Measurements from ENCODE around the gene ZNF438. TPM values are rescaled to one million over a fixed set of nuclear protein-coding genes. Genes with fewer than 3 reads are reported as not detected.

Gene ZNF438
- total RNA-seq, 1 donor from 2014 or later = 1.3 TPM

DNA sequence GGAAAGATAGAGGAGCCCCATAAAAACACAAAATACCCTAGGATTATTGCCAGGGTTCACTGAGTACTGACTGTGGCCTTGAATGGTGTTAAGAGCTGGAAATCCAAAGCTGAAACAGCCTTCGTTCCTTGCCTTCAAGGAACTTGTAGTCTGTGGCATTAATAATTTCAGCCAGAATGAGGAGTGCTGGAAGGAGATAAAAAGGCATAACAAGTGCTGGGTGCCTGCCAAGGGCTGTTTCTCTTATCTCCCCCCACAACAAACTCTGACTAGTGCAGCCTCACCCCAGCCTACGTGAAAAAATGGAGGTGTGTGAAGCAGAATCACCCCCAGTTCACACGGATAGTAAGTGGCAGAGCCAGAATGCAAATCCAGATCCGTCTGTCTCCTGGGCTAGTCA, 203.0 kb downstream of the ZNF438 start:
- no peak overlapping the region for H3K4me3 Mint-ChIP-seq

DNA sequence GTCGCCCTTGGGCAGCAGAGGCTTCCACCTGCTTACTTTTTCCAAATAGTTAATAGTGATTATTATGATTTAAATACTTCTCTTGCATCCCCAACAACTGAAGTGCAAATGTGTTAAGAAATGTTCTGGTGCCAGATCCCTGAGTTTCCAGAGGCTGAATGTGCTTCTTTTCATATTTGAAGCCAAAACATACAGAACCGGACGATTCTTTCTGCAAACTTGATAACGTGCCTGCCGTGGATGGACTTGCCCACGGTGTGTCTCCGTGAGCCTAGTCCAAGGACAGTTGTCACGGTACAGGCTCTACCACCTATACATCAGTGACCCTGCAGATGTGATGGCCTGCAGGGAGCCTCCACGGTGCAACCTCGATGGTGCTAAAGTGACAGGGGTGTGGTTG, 203.5 kb downstream of the ZNF438 start:
- Mint-ChIP-seq H3K4me1 (peaks cover 26% of the 10 kb centered on the region), H3K27me3 (ENCODE audit: insufficient read depth, low read depth) (peaks cover 9% of the 10 kb centered on the region), H3K4me3 (no peak overlapping the region), H3K36me3 (no peaks in the 10 kb centered on the region), H3K27ac (no peak overlapping the region), H3K9me3 (no peaks in the 10 kb centered on the region)
- no peak for DNase-seq (ENCODE audit: low spot score)
- Histone ChIP-seq H3K9ac (no peak overlapping the region), H4K20me1 (ENCODE audit: low read depth) (no peaks in the 10 kb centered on the region), H3K79me2 (ENCODE audit: low read depth) (no peaks in the 10 kb centered on the region), H3K9me3 (ENCODE audit: low read depth) (no peaks in the 10 kb centered on the region), H3K27me3 (no peaks in the 10 kb centered on the region), H3K27ac (no peak overlapping the region), H3K4me2 (no peak overlapping the region), H3F3A (ENCODE audit: low read depth) (no peaks in the 10 kb centered on the region), H3K4me3 (no peak overlapping the region), H3K36me3 (no peaks in the 10 kb centered on the region), H3K4me1 (peaks cover 18% of the 10 kb centered on the region), H2AFZ (replicated peaks) (no peak overlapping the region)
- TF ChIP-seq EZH2 (IDR thresholded peaks at IDR 0.05) = no peak
- TF ChIP-seq, protein P1, sequence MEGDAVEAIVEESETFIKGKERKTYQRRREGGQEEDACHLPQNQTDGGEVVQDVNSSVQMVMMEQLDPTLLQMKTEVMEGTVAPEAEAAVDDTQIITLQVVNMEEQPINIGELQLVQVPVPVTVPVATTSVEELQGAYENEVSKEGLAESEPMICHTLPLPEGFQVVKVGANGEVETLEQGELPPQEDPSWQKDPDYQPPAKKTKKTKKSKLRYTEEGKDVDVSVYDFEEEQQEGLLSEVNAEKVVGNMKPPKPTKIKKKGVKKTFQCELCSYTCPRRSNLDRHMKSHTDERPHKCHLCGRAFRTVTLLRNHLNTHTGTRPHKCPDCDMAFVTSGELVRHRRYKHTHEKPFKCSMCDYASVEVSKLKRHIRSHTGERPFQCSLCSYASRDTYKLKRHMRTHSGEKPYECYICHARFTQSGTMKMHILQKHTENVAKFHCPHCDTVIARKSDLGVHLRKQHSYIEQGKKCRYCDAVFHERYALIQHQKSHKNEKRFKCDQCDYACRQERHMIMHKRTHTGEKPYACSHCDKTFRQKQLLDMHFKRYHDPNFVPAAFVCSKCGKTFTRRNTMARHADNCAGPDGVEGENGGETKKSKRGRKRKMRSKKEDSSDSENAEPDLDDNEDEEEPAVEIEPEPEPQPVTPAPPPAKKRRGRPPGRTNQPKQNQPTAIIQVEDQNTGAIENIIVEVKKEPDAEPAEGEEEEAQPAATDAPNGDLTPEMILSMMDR (IDR thresholded peaks at IDR 0.05) = no peak
- TF ChIP-seq EZH2phosphoT487 (IDR thresholded peaks at IDR 0.05) = no peak

More for the DNA sequence above, 203.0 kb downstream of the ZNF438 start:
- peaks cover 12% of the 10 kb centered on the region for H3K27me3 Mint-ChIP-seq (ENCODE audit: insufficient read depth, low read depth)
- no peak overlapping the region for H3K9ac ChIP-seq
- no peak overlapping the region for H3K27ac Mint-ChIP-seq
- no peak overlapping the region for H3K4me2 ChIP-seq
- H3K4me1 Mint-ChIP-seq = peaks cover 26% of the 10 kb centered on the region
- no peaks in the 10 kb centered on the region for H3K9me3 Mint-ChIP-seq
- no peak for TF ChIP-seq EZH2phosphoT487 (IDR thresholded peaks at IDR 0.05)
- TF ChIP-seq, protein P1 (IDR thresholded peaks at IDR 0.05) = no peak
- TF ChIP-seq EZH2 (IDR thresholded peaks at IDR 0.05) = no peak
- H3K4me1 ChIP-seq = peaks cover 23% of the 10 kb centered on the region
- H3F3A ChIP-seq (ENCODE audit: low read depth) = no peaks in the 10 kb centered on the region
- no peak overlapping the region for H2AFZ ChIP-seq (replicated peaks)
- H3K79me2 ChIP-seq (ENCODE audit: low read depth) = no peaks in the 10 kb centered on the region
- H3K4me3 ChIP-seq = no peak overlapping the region
- H3K36me3 Mint-ChIP-seq = no peaks in the 10 kb centered on the region
- DNase-seq (ENCODE audit: low spot score) = no peak
- no peaks in the 10 kb centered on the region for H3K27me3 ChIP-seq
- no peak overlapping the region for H3K27ac ChIP-seq
- no peaks in the 10 kb centered on the region for H4K20me1 ChIP-seq (ENCODE audit: low read depth)
- no peaks in the 10 kb centered on the region for H3K36me3 ChIP-seq
- H3K9me3 ChIP-seq (ENCODE audit: low read depth) = no peaks in the 10 kb centered on the region

DNA sequence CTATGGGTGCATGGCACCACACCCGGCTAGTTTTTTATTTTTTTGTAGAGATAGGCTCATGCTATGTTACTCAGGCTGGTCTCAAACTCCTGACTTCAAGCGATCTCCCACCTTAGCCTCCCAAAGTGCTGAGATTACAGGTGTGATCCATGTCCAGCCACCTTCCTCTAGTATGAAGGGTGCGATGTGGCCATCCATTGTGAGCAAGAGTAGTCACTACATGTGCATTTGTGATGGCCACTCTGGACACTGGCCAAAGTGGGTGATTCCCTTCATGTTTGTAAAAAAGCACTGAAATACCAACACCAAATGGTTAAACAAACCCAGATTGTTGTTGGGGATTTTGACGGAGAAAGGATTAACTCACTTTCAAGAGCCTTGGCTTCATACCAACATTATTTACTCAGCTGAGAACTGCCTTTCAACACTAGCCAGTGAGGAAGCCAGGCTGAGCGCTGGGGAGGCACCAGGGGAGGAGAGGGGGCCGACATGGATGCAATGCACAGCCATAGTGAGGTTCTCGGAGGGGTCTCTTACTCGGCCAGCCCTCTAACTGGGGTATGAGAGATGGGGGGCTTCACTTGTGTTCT, 204.0 kb downstream of the ZNF438 start:
- Histone ChIP-seq H3K9ac (no peak overlapping the region), H4K20me1 (ENCODE audit: low read depth) (no peaks in the 10 kb centered on the region), H3K79me2 (ENCODE audit: low read depth) (no peaks in the 10 kb centered on the region), H3K4me1 (peaks cover 17% of the 10 kb centered on the region), H3K4me2 (no peak overlapping the region), H2AFZ (replicated peaks) (no peak overlapping the region), H3K36me3 (no peaks in the 10 kb centered on the region), H3K27ac (no peak overlapping the region), H3K9me3 (ENCODE audit: low read depth) (no peaks in the 10 kb centered on the region), H3K4me3 (no peak overlapping the region), H3K27me3 (no peaks in the 10 kb centered on the region), H3F3A (ENCODE audit: low read depth) (no peaks in the 10 kb centered on the region)
- H3K9me3 Mint-ChIP-seq = no peaks in the 10 kb centered on the region
- no peak overlapping the region for H3K4me3 Mint-ChIP-seq
- TF ChIP-seq, protein P1 (IDR thresholded peaks at IDR 0.05) = no peak
- TF ChIP-seq EZH2 (IDR thresholded peaks at IDR 0.05) (no peak), EZH2phosphoT487 (IDR thresholded peaks at IDR 0.05) (no peak)
- peaks cover 9% of the 10 kb centered on the region for H3K27me3 Mint-ChIP-seq (ENCODE audit: insufficient read depth, low read depth)
- peaks cover 28% of the 10 kb centered on the region for H3K4me1 Mint-ChIP-seq
- no peaks in the 10 kb centered on the region for H3K36me3 Mint-ChIP-seq
- H3K27ac Mint-ChIP-seq = no peak overlapping the region
- no peak for DNase-seq (ENCODE audit: low spot score)

Measured in neural progenitor cell (in vitro differentiated cells).